NCI-H1105 (cell line): ENCODE results near the gene CARD10.
"Not testable (repeated sequence)": the region's sequence is repeated elsewhere in the genome, so short reads cannot be mapped to it uniquely, and the experiment has no call there.

ENCODE experiments used
- DNase-seq: peaks from one replicate; lab custom pipeline; 2025; lab: John Stamatoyannopoulos, UW

Gene CARD10

DNA sequence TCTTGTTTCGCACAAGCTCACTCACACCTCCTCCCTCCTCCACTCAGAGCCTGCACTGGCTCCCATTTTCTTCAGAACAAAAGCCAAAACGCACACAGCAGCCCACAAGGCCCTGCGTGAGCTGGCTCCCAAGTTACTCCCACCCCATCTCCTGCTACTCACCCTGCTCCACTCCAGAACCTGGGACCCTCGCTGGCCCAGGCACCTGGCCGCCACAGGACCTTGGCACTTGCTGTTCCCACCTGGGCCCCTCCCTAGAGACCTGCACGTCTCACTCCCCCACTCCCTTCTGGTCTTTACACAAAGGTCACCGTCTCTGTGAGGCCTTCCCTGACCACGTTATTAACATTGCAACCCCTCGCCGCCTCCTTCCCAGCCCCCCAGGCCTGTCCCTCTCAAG lies 32.1 kb downstream of the CARD10 start:
- DNase-seq: no peak

DNA sequence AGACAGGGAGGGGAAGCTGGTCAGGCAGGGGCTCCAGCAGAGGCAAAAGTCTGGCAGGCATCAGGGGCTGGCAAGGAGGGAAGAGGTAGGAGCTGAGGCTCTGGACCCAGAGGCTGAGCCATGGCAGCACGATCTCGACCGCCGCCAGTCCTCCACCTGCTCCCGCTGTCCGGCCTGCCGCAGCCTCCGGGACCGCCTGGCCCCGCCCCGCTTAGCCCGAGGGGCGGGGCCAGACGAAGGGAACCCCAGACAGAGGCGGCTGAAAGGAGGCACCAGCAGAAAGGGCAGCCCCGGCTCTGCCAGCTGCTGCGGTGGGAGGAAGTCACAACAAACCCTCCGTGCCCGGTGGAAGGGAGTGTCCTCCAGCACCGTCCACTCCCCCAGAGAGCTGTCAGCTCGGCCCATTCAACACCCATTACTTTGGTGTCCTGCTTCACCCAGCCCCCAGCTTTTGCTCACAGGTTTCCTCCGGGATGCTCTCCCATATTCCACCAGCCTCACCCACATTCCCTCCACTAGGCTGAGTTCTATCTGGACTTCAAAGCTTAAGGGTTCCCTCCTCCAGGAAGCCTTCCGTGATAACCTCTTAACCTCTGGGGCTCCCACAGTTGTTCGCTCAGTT lies 32.9 kb downstream of the CARD10 start, which contains the start of gene MFNG:
MFNG (minus strand) TSS at position 161 of the 622 bp plus-strand sequence. CDS start 207 bp downstream, outside the sequence.
- DNase-seq: peak; percentile 26

DNA sequence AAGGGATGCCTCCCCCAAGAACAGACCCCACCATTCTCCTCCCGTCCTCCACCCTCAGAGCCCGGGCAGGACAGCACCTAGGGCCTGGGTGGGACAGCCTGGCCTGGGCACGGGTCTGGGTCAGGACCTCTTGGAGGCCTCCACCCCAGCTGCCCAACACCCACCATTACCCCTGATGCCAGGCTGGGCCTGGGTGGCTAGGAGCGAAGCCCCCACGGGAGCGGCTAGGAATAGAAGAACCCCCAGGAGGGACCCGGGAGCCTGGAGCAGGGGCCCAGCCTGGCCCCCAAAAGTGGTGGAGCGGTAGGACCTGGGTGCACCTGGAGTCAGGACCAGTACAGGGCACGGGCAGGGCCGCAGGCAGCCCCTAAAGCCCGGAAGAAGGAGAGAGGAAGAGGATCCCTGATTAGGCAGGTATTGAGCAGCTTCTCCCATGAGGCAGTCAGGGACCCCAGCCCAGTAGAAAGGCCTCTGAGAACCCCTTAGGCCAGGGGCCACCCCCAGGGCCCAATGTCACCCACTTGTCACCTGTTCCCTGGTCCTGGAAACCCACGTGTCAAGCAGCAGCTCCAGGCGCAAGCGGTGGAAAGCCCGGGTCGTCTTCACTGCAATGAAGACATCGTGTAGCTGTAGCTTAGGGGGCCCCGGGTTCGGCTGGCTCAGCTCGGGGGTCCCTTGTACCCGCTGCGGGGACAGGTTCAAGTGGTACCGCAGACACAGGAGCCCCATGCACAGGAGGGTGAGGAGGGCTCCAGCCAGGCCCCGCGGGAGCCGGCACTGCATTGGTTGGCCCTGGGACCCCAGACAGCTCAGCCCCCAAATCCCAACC lies 33.6 kb downstream of the CARD10 start:
- no peak for DNase-seq

DNA sequence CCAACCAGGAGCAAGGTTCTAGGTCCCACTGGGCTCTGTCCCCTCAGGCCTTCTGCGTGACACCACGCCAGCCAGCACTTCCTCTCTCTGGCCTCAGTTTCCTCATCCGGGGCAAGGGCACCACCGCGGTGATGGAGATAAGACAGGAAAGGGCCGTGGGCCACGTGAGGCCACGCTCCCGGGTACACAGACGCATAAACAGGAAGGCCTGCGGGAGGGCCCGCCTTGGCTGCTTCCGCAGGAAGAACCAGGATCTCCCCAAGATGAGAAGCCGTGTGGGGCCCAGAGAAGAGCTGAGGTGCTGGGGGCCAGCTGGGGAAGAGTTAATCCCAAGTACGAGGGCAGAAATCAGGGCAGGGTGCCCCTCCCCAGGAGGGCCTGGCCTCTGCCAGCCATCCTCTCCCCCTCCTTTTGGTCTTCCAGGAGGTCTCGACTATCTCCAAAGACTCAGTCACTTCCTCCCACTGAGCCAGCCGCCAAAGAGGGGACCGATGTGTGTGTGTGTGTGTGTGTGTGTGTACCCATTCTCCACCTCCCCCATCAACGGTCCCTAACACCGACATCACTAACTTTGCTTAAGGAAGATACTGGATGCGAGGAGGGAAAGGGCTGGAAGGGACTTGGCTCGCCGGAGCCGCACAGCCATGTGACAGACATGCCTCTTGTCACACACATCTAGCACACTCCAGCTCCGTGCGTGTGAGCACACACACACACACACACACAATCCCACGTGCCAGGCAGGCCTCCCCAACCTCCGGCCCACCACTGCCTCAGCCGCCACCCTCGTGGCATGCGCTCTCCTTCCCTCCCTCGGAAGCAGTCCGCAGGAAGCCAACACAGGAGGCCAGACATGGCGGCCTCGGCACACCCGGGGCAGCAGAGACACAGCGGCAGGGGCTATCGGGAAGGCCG lies 34.5 kb downstream of the CARD10 start:
- DNase-seq: no peak

DNA sequence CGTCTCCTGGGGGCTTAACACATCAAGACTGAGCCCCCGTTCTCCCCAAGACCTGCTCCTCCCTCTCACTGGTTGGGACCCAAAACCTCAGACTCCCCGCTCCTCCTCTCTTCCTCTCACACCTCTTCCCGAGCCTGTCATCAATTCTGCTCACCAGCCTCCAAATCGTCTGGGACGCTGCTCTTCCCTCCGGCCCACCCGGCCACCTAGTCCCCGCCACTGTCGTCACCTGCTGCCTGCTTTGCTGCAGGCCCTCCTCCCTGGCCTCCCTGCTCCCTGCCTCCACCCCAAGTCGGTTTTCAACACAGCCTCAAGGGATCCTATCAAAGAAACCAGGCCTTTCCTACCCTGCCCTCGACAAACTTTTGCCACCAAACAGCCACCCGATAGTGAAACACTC lies 36.2 kb downstream of the CARD10 start:
- DNase-seq: no peak

DNA sequence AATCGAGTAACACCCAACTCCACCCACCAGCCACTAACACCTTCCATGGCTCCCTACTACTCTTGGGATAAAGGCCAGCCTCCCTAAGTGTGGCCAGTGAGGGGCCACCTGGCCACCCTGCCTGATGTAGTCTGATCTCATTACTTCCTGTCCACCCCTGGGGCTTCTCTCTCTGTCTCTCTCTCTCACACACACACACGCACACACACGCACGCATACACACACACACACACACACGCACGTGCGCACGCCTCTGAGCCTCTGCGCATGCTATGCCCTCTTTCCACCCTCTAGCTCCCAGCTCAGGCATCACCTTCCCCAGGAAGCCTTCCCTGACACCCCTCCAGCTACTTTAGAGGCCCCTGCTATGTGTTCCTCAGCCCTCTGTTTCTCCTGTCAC lies 37.0 kb downstream of the CARD10 start:
- DNase-seq: no peak

DNA sequence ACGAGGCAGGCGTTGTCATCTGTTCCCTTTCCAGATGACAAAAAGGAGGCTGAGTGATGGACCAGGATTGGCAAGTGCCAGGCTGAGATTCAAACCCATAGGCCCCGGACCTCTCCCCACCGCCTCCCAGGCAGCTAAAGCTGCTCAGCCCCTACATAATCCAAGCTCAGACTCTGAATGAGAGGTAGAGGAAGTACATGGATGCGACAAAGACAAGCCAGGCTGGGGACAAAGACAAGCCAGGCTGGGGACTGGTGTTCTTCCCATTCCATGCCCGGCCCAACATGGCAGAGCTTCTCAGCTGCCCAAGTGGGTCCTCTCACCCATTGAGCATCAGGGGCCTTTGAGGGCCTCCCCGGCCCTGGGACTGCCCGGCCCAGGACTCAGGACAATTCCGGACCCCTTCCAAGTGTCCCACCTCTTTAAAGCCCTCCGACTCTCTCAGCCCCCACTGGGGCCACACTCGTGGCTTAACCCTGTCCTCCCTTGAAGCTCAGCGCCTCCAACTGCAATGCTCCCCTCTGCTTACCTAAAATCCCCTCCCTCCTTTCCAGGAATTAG lies 37.8 kb downstream of the CARD10 start:
- DNase-seq: no peak

DNA sequence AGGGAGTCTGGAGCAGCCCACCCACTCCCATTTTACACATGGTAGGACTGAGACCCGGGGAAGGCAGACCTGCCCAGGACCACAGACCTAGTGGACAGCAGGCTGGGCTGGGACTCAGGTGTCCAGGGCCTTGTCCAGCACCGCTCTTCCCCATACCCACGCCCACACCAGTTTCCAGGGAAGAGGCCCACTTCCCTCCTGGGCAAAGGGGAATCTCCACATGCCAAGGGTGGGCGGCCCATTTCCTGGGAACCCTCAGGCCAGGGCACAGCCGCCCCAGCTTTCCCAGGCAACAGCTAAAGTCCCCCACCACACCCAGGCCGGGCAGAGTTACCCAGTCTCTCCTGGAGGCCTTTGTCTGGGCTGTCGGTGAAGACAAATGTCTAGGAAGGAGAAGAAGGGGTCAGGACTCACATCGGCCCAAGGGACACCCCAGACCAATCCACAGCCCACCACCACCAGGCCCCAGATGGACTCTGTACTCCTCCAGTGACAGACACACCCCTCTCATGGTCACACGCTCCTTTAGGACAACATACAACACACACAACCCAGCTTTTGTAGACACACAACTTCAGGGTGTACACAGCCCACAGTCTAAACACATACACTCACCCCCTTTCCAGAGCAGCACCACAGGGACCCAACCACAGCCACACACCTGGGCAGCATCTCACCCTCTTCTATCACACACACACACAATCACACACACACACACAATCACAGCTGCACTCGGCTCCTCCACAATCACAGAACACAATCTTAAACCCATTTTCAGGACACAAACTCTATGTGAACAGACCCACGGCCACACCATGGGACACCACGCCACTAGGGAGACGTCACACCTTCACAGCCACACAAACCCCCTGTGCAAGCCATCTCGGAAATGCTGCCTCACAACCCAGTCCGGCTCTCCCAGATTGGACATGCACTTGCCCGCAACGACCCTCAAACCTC lies 38.5 kb downstream of the CARD10 start:
- DNase-seq: no peak

DNA sequence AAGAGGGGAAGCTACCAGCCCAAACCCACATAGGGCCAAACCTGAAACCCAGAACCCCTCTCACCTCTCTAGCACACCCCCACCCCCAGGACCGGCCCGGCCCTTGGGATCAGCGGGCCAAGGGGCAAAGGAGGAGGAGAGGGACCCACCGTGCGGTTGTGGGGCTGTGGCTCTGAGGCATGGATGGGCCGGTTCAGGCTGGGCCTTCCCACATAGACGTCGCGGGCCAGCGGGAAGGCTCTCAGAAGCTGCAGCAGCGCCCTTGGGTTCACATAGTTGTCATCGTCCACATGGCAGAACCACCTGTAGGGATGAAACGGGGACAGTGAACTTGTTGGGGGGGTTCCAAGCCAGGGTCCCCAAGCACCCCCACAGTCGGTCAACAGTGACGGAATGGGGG lies 40.0 kb downstream of the CARD10 start:
- no peak for DNase-seq

DNA sequence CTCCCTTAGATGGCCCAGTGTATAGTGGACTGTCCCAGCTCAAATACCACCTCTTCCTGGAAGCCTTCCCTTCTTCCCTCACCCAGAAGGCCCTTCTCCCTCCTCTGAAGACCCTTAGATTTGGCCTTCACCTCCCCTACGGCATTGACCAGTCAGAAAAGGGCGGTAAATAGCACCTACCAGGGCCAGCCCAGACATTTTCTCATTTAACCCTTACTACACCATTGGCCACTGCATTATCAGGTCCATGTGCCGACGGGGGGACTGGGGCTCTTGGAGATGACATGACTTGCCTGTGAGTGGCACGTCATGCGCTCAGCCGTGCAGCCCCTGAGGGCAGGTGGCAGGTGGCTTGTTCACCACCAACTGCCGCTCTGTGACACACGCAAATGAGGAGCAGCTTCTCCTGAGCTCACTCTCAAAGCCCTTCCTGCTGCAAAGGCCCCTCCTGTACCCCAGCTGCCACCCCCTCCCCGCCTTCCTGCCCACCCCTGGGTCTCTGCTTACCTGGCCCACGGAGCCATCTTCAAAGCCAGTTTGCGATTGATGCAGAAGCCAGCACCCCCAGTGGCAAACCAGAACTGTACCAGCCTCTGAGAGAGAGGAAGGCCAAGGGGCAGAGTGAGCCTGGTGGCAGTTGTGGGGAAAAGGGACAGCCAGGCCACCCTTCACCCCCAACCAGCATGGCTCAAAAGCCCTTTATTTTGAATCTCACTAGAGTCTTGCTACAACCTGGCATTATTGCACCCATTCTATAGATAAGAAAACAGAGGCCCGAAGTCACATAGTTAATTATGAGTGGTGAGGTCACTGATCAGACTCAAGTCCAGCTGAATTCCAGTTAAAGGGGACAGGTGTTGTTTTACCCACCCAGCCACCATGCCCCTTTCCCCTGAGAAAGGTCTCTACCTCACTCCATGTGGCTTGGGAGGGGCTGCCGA lies 42.6 kb downstream of the CARD10 start:
- DNase-seq: no peak

DNA sequence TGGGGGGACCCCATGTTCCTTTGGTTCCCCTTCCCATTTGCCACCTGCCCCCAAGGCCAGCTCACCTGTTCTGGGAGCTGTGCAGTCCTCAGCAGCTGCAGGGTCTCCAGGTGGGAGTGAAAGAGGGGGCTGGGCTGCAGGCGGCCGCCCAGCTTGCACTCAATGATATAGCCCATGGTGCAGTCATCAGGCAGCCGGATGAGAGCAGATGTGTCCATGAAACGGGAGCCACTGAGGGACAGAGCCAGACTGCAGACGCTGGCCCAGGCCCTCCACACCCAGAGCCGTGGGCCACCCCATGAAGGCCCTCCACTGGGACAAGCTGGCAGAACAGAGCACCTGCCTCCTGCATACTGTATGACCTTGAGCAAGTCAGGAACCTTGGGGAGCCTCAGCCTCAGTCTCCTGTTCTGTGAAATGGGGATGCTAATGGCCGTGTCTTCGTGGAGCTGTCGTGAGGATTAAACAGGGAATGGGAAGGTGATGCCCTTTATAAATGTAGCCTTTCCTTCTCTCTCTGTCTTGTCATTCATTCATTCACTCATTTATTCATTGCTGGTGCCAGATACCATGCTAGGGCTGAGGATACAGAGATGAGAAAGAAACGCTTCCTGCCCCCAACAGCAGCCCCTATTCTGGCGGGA lies 44.6 kb downstream of the CARD10 start:
- no peak for DNase-seq

DNA sequence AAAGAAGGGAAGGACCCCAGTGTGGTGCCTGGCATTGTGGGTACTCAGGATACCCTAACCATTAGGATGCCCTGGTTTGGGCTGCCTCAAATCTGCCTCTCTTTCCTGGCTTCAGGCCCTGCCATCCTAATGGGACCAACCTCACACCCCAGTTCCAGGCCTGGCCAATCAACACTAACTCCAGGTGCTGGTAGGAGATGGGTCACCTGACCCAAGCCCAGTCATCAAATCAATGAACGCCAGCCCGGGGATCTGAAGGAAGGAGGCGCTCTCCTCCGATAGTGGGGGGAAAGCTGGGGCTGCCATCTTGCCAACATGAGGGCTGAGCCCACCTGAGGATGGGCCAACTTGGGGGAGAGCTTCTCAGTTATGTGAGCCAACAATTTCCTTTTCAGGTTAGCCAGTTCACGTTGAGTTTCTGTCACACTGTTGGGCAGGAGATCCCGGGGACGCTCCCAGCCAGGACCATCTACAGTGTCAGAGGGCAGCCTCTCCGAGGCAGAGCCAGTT lies 45.7 kb downstream of the CARD10 start:
- DNase-seq: no peak

DNA sequence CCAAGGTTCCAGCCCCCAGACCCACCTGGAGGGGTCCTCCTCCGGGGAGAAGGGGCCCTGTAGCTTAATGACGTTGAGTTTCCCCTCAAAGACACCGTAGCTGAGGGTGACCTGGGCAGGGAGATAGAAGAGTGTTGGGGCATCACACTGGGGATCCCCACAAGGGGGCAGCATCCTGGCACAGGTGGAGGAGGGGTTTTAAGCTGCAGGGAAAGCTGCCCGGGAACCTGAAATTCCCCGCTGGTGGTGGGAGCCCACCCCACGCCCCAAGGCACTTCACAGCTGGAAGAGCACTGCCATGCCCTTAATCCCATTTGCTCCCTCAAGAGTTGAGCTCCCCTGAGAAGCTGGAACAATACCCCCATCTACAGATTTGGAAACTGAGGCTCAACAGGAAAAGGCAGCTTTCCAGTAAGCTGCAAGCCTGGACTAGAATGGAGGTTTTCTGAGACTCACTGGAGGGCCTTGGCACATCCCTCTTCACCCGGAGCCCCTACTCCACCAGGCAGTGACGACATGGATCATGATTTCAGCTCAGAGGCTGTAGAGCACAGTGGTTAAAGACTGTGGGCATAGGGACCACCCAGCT lies 46.7 kb downstream of the CARD10 start:
- peak; percentile 6 for DNase-seq

DNA sequence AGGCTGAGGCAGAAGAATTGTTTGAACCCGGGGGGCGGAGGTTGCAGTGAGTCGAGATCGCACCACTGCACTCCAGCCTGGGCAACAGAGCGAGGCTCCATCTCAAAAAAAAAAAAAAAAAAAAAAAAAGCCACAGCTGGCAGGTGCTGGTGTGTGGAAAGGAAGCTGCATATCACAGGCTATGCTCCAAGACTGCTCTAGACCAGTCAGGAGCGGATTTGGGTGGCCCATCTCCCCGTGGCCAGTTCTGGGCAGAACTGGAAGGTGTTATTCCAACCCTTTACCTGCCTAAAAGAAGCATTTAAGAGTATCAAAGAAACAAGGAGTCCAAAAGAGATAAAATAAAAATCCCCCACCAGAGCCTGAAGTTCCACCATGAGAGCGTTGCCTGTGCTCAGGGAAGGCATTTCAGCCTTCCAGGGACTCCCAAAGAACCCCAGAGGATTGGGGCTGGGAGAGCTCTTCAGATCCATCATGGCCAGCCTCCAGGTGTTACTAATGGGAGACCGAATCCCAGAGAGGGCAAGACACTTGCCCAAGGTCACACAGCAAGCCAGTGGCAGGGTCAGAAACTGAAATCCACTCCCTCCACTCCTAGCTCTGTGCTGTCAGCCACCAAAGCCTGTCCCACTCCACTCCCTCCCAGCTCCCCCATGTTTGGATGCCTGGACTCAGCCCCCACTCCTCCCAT lies 47.3 kb downstream of the CARD10 start:
- no peak for DNase-seq

DNA sequence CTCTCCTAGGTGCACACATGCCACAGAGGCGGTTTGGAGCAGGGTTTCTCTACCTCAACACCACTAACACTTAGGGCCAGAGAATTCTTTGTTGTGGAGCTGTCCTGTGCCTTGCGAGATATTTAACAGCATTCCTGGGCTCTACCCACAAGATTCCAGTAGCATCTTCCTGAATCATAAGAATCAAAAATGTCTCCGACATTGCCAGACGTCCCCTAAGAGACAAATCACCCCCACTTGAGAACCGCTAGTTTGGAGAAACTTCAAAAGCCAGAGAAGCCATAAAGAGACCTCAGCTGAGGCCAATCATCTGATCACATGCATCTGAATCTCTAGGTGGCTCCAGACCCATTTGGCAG lies 49.1 kb downstream of the CARD10 start:
- DNase-seq: no peak

DNA sequence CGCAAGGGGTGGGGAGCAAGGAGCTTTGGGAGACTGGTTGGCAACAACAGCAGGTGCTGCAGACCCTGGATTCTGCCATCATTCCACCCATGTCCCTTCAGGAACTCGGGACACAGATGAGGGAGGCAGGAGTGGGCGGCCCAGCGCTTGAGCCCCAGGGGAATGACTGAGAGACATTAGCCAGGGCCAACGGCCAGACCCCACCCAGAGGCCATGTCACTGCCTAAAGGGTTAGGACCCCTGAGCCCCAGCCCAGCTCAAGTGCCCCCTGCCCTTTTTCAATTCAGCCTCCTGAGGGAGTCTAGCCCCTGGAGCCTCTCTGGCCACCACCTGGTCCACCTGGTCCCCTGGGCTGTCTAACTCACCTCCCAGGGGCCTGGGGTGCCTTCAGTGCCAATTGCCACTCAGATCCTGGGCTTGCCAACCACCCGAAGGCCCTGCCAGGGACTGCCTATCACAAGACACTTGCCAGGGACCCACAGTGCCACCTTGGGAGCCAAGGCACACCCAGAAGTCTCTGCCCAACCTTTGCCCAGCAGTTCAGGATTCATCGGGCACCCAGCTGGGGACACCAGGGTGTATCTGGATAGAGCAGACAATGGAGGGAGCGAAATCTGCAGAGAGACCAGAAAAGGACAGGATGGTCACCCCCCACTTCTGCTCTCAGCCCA lies 49.7 kb downstream of the CARD10 start:
- DNase-seq: no peak

DNA sequence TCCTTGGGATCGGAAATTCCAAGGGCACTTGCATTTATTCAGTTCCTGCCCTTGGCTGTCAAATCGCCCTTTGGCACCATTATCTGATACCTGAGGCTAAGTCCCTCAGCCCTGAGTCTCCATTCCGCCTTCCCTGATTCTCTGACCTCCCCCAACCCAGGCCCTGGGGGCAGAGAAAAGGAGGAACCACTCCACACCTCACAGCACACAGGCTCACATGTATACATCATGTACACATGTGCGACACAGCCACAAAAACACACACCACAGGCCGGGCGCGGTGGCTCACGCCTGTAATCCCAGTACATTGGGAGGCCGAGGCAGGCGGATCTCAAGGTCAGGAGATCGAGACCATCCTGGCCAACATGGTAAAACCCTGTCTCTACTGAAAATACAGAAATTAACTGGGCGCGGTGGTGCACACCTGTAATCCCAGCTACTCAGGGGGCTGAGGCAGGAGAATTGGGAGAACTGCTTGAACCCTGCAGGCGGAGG lies 51.0 kb downstream of the CARD10 start:
- DNase-seq: not testable (repeated sequence)
